B cell (primary cell): Measurements from ENCODE around the gene EGFL7. TPM values are rescaled to one million over a fixed set of nuclear protein-coding genes. Genes with fewer than 3 reads are reported as not detected.

Experiments used
- ATAC-seq: fragments of 200-7000 bp; cut with Tn5 transposase; one replicate; pipeline ENCODE4 v1.10.0; 2021; ENCODE audit warnings: low read depth, mild to moderate bottlenecking, moderate number of reproducible peaks, moderate library complexity
- CTCF ChIA-PET: fragments of 350-600 bp; sonication (Branson Sonifier 250); formaldehyde crosslinking; loops from one replicate; lab custom pipeline; 2021; ENCODE audit warnings: antibody characterized with exemption, inconsistent platforms; lab: Charles Lee
- POLR2A ChIA-PET: fragments of 350-600 bp; sonication (Branson Sonifier 250); formaldehyde crosslinking; loops from one replicate; lab custom pipeline; 2021; ENCODE audit warnings: antibody characterized with exemption; lab: Charles Lee
- DNase-seq: peaks from one replicate; pipeline ENCODE4 v3.0.0; 2013
- H2AFZ ChIP-seq: 2 replicates; pipeline ENCODE4 v1.6.1; 2012; ENCODE audit warnings: mild to moderate bottlenecking, low read depth, low read length; ENCODE audit not compliant: insufficient read depth, poor library complexity, severe bottlenecking
- H3K27ac ChIP-seq, 2 donors: 1 replicate in 1 of 2; 2 replicates in 1 of 2; pipeline ENCODE4 v1.5.1; 2012 to 2013; ENCODE audit warnings: low read length in 2 of 2, mild to moderate bottlenecking in 2 of 2, moderate library complexity in 1 of 2
- H3K27me3 ChIP-seq, 4 experiments: fragments of 200-600 bp in 1 of 4; sonication (generic) in 1 of 4; replicated peaks in 1 of 4; 1 replicate in 2 of 4; 2 replicates in 2 of 4; pipeline versions ENCODE4 v1.6.1 to v1.7.0; 2013 to 2016; ENCODE audit warnings: low read length in 3 of 4, mild to moderate bottlenecking in 2 of 4, mixed read lengths in 1 of 4, moderate library complexity in 1 of 4; ENCODE audit not compliant: insufficient read depth in 4 of 4, control insufficient read depth in 3 of 4; ENCODE audit errors: control extremely low read depth in 1 of 4
- H3K36me3 ChIP-seq, 2 experiments: replicated peaks in 1 of 2; 1 replicate in 1 of 2; 2 replicates in 1 of 2; pipeline versions ENCODE4 v1.6.1 to v1.7.1; 2013; ENCODE audit warnings: low read length in 1 of 2; ENCODE audit not compliant: insufficient read depth in 2 of 2, control insufficient read depth in 1 of 2; ENCODE audit errors: control extremely low read depth in 1 of 2, extremely low read depth in 1 of 2
- H3K4me1 ChIP-seq, 2 donors: fragments of 200-600 bp in 1 of 2; sonication (generic) in 1 of 2; 1 replicate in 1 of 2; 2 replicates in 1 of 2; pipeline versions ENCODE4 v1.5.1 to v1.6.1; 2013 to 2017; ENCODE audit warnings: low read length in 2 of 2; ENCODE audit not compliant: control insufficient read depth in 2 of 2, insufficient read depth in 2 of 2
- H3K4me2 ChIP-seq: replicated peaks from 2 replicates; pipeline ENCODE3; 2012; ENCODE audit warnings: mild to moderate bottlenecking, low read depth, low read length; ENCODE audit not compliant: poor library complexity, severe bottlenecking
- H3K4me3 ChIP-seq, 5 experiments: fragments of 200-600 bp in 1 of 5; sonication (generic) in 1 of 5; 1 replicate in 3 of 5; 2 replicates in 2 of 5; pipeline versions ENCODE4 v1.5.1 to v1.7.0; 2011 to 2016; ENCODE audit warnings: low read length in 4 of 5, mild to moderate bottlenecking in 4 of 5, low read depth in 2 of 5, control low read depth in 1 of 5, moderate library complexity in 1 of 5; ENCODE audit not compliant: insufficient read depth in 1 of 5; ENCODE audit errors: control extremely low read depth in 1 of 5, extremely low read depth in 1 of 5
- H3K79me2 ChIP-seq: fragments of 200-600 bp; sonication (generic); one replicate; pipeline ENCODE4 v1.6.0; 2016; ENCODE audit warnings: low read length; ENCODE audit not compliant: control insufficient read depth, insufficient read depth
- H3K9ac ChIP-seq: fragments of 200-600 bp; sonication (generic); 2 replicates; pipeline ENCODE4 v1.6.1; 2017; ENCODE audit warnings: mild to moderate bottlenecking, low read length, moderate library complexity
- H3K9me3 ChIP-seq, 3 donors: one replicate each; pipeline versions ENCODE4 v1.6.1 to v1.7.1; 2013; ENCODE audit warnings: low read length in 2 of 3; ENCODE audit not compliant: control insufficient read depth in 2 of 3, insufficient read depth in 1 of 3; ENCODE audit errors: control extremely low read depth in 1 of 3
- H4K20me1 ChIP-seq: 2 replicates; pipeline ENCODE4 v1.6.0; 2012; ENCODE audit warnings: mild to moderate bottlenecking, low read length; ENCODE audit not compliant: insufficient read depth, control insufficient read depth, poor library complexity, severe bottlenecking
- H3K27ac Mint-ChIP-seq: one replicate; pipeline ENCODE4 v1.8.0; 2021; ENCODE audit warnings: mixed read lengths
- H3K27me3 Mint-ChIP-seq: one replicate; pipeline ENCODE4 v1.8.0; 2021; ENCODE audit warnings: mixed read lengths
- H3K4me1 Mint-ChIP-seq: one replicate; pipeline ENCODE4 v1.8.0; 2021; ENCODE audit warnings: mixed read lengths
- H3K4me3 Mint-ChIP-seq: one replicate; pipeline ENCODE4 v1.8.0; 2021; ENCODE audit warnings: mixed read lengths
- H3K9me3 Mint-ChIP-seq: one replicate; pipeline ENCODE4 v1.8.0; 2022; ENCODE audit warnings: mixed read lengths; ENCODE audit not compliant: insufficient read depth
- EZH2 ChIP-seq: IDR thresholded peaks from 2 replicates; pipeline ENCODE4 v1.6.1; 2012; ENCODE audit warnings: borderline replicate concordance, low read depth, mild to moderate bottlenecking, moderate library complexity, low read length; ENCODE audit not compliant: insufficient read depth, poor library complexity, severe bottlenecking
- WGBS: methylation state at CpG from one replicate; pipeline ENCODE4 v1.1.5; 2013; ENCODE audit warnings: missing lambda C conversion rate; ENCODE audit not compliant: insufficient coverage; 5-methylcytosine and 5-hydroxymethylcytosine counted together
- intact Hi-C: fragments of 100-400 bp; cut with micrococcal nuclease; formaldehyde crosslinking; loops from one replicate; pipeline ENCODE4 v1.10.0; 2022
- polyA plus RNA-seq: library from polyadenylated mRNA; depleted of rRNA; stranded (reverse); fragments of >200 nt; gene quantifications from 2 replicates; pipeline ENCODE4 v1.2.3, GENCODE V29; 2012
- total RNA-seq, 2 donors: library from RNA; stranded (reverse); fragments of 120-200 nt in 1 of 2; gene quantifications; 1 replicate in 1 of 2; 2 replicates in 1 of 2; pipeline versions ENCODE4 v1.2.3 to v1.2.4, GENCODE V29; 2013 to 2022
- TF ChIP-seq, protein P1 (sequence below): fragments of 200-600 bp; IDR thresholded peaks from one replicate; pipeline ENCODE4 v1.8.0; 2022; ENCODE audit warnings: antibody characterized with exemption, mild to moderate bottlenecking

Gene EGFL7
- total and polyA plus RNA-seq, 2 donors (not counting 1 experiment from before 2014, with no cell fraction given): 0.34 TPM; not detected in 1

- no peaks in the 10 kb centered on the region for H4K20me1 ChIP-seq
- H3K4me1 ChIP-seq: peaks cover 19 to 26% of the 10 kb centered on the region in 2 donors
- TF ChIP-seq EZH2: no peak
- TF ChIP-seq, protein P1, sequence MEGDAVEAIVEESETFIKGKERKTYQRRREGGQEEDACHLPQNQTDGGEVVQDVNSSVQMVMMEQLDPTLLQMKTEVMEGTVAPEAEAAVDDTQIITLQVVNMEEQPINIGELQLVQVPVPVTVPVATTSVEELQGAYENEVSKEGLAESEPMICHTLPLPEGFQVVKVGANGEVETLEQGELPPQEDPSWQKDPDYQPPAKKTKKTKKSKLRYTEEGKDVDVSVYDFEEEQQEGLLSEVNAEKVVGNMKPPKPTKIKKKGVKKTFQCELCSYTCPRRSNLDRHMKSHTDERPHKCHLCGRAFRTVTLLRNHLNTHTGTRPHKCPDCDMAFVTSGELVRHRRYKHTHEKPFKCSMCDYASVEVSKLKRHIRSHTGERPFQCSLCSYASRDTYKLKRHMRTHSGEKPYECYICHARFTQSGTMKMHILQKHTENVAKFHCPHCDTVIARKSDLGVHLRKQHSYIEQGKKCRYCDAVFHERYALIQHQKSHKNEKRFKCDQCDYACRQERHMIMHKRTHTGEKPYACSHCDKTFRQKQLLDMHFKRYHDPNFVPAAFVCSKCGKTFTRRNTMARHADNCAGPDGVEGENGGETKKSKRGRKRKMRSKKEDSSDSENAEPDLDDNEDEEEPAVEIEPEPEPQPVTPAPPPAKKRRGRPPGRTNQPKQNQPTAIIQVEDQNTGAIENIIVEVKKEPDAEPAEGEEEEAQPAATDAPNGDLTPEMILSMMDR: no peak
- ATAC-seq: no peak
- no peak overlapping the region for H2AFZ ChIP-seq
- H3K9ac ChIP-seq: no peak overlapping the region
- H3K4me2 ChIP-seq: no peak overlapping the region
- no peaks in the 10 kb centered on the region for H3K9me3 Mint-ChIP-seq
- H3K79me2 ChIP-seq: no peaks in the 10 kb centered on the region
- H3K27ac ChIP-seq: no peak overlapping the region
- H3K4me1 Mint-ChIP-seq: peaks cover 25% of the 10 kb centered on the region
- no peak overlapping the region for H3K4me3 Mint-ChIP-seq
- H3K4me3 ChIP-seq: no peak overlapping the region
- H3K27me3 Mint-ChIP-seq: peaks cover 16% of the 10 kb centered on the region
- H3K36me3 ChIP-seq: no peaks in the 10 kb centered on the region
- no peaks in the 10 kb centered on the region for H3K9me3 ChIP-seq
- CTCF ChIA-PET: no interaction called here
- no peak for DNase-seq
- POLR2A ChIA-PET: interaction anchor here (0.7 kb wide), 1 partner anchor 13 kb away, joined by 5 read pairs; no protein-coding TSS in a partner anchor
- H3K27me3 ChIP-seq: peaks cover 0 to 8% (median 0%) of the 10 kb centered on the region in 4 experiments
- intact Hi-C loops: no loop called here
- H3K27ac Mint-ChIP-seq: no peak overlapping the region
- WGBS: 20% methylated on average over 1 of the region's 7 CpGs
Measured at GRCh38 chr9:136705564-136705963, 42.8 kb downstream of the EGFL7 start.

GRCh38 chr9:136707011-136707410 is 44.3 kb downstream of the EGFL7 start:
- Mint-ChIP-seq H3K27me3 (peaks cover 19% of the 10 kb centered on the region), H3K9me3 (no peaks in the 10 kb centered on the region), H3K4me3 (no peak overlapping the region), H3K27ac (no peak overlapping the region), H3K4me1 (peaks cover 18% of the 10 kb centered on the region)
- no peak for ATAC-seq
- 97% methylated on average over 6 of the region's 7 CpGs for WGBS
- POLR2A ChIA-PET: no interaction called here
- Histone ChIP-seq H2AFZ (no peak overlapping the region), H3K27ac (no peak overlapping the region), H3K9ac (no peak overlapping the region), H3K4me1 (peaks cover 11 to 18% of the 10 kb centered on the region in 2 donors), H3K9me3 (no peaks in the 10 kb centered on the region), H3K79me2 (no peaks in the 10 kb centered on the region), H3K4me2 (no peak overlapping the region), H4K20me1 (no peaks in the 10 kb centered on the region), H3K36me3 (no peaks in the 10 kb centered on the region), H3K4me3 (no peak overlapping the region), H3K27me3 (peaks cover 0 to 20% (median 3%) of the 10 kb centered on the region in 4 experiments)
- CTCF ChIA-PET: no interaction called here
- TF ChIP-seq, protein P1: no peak
- no peak for TF ChIP-seq EZH2
- no peak for DNase-seq
- intact Hi-C loops: no loop called here
